LHCN-M2 (cell line): Measurements from ENCODE around the gene SLC12A2. TPM values are rescaled to one million over a fixed set of nuclear protein-coding genes. Genes with fewer than 3 reads are reported as not detected.

Experiments used
- DNase-seq: peaks from one replicate; pipeline ENCODE4 v3.0.0-alpha.2; 2012; ENCODE audit warnings: low read depth
- total RNA-seq: library from RNA; depleted of rRNA; stranded (reverse); fragments of >200 nt; gene quantifications from 2 replicates; pipeline ENCODE4 v1.2.3, GENCODE V29; 2014

SLC12A2 gene
- total RNA-seq, 1 experiment from 2014 or later, result 40.8 TPM

GRCh38 chr5:128169401-128170017 is 85.9 kb downstream of the SLC12A2 start:
- no peak for DNase-seq

- no peak for DNase-seq
Measured at GRCh38 chr5:128172102-128172501, 88.5 kb downstream of the SLC12A2 start.

DNA sequence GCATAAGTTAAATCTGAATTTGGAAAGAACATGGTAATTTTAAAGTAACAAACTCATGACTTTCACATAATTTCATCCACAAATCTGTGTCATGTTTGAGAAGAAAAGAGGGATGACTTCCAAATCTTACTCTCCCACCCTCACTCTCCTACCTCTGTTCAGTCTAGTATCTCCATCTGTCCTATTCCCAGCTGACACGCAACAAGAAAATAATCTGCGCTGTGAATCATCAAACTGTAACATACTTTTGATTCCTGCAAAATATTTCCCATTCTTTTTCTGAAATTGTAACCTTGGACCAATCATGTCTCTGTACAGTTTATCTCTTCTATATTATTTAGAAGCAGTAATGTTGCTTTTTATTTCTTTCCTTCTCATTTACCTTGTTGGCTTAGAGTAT is 91.4 kb downstream of the SLC12A2 start:
- DNase-seq, result peak; percentile 83

DNA sequence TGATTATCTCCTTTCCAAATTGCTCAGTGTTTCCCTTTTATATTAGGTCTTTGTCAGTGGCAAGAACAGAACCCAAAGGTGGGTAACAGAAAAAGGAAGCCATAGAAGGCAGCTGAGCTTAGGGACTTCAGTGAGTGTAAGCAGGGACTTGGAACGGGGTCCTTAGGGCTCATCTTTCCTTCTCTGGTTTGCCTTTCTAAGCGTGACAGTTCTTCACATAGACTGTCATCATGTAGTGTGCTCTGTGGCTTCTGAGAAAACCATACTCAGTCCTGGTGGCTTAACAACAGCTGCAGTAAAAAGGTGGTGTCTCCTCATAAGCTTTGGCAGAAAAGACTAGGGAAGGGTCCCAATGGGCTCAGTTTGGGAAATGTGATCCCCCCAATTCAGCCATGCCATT is 108.8 kb downstream of the SLC12A2 start:
- DNase-seq, result no peak

- DNase-seq, result no peak
Measured at GRCh38 chr5:128193665-128194390, 110.3 kb downstream of the SLC12A2 start.

DNA sequence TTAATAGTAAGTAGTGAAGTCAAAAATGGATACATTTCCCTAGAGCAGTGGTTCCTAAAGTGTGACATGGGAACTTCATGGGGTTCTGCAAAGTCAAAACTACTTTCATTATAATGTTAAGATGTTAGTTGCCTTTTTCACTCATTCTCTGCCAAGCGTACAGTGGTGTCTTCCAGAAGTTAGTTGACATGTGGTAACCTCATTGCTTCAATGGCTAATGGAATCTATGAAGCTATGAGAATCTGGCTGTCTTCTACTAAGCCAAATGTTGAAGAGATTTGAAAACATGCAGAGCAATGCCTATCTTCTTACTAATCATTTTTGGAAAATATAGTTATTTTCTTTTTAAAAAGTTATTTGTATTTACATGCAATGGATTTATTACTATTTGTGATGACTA is 111.8 kb downstream of the SLC12A2 start:
- no peak for DNase-seq

DNA sequence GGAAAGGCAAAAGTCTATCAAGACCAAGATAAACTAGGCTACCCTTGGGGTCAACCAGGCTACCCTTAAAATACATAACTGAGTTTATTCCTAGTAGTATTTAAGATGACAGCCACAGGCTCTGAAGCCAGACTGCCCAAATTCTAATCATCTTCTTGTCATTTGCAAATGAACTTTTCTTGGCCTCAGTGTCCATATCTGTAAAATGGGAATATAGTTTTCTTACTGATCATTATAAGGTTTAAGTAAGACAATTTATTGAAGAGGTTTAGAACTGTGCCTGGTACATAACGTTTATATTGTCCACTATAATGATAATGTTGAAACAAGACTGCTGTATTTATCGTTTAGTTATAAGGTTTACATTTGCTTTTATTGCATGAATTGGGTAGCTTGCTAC is 112.5 kb downstream of the SLC12A2 start:
- no peak for DNase-seq

DNA sequence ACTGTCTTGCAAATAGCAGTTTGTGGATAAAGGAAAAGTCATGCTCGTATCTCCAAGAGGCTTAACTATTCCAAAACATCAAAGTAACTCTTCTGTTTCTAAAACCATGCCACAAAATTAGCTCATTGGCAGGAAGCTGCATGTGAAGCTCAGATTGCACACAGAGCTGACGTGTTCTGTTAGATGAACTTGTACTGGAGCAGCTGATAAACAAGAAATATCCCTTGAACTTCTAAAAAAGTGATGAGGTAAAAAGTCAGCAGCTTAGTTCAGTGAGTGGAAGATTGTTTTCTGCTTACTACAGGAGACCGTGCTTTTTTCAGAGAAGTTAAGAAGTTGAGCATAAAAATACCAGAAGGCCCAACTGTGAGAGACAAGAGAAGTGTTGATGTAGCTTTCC is 113.2 kb downstream of the SLC12A2 start:
- no peak for DNase-seq

DNA sequence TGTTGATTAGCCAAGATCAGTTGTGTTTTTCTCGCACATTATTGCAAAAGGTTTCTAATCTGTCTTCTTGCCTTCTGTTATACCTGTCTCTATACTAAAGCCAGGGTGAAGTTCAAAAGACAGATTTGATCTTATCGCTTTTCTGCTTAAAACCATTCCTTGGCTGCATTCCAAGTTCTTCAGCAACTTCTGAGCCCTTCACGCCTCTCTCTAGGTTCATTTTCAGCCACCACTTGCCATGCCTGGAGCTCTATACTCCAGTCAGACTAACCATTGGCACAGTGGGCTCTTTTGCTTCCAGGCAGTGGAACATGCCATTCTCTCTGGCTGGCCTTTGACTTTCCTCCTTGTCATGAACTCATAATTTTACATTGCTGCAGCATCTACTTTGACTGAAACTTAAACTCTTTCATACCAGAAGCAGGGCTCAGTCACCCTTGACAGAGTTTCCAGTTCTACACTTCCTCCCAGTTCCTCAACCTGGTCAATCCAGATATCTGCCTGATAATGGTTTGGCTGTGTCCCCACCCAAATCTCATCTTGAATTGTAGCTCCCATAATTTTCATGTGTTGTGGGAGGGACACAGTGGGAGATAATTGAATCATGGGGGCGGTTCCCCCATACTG is 114.4 kb downstream of the SLC12A2 start:
- no peak for DNase-seq

DNA sequence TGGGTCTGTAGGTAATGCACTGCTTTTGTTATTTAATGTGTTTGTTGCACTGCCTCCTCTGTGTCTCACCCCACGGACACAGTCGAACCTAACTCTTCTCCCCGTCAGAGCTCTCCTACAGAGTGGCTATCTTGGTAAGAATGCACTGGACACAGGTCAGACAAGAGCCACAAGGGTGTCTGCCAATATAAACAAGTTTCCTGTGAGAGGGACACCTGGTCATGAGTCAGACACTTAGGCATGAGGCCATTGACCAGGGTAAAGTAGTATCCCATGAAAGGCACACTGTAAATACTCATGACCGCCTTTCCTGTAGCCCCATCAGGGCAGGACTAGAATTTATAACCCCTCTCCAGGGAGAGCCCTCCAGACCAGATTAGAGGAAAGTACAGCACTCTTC is 115.5 kb downstream of the SLC12A2 start:
- DNase-seq, result peak; percentile 62

DNA sequence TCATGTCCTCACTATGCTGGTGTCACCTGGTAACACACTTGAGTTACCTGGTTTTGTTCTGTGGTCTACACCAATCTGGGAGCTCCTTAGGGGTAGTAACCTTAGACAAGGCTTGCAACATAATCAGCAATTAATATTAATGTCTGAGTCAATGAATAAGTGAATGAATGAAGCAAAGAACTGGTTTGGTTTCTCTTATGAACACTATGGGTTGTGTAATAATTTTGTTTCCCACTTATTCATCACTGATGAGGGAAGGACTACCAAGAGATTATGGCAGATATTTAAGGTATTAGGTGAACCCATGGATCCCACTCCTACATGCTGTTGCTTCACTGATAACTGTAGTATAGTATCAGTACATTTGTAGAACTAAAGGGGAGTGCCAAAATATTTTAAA is 116.0 kb downstream of the SLC12A2 start:
- no peak for DNase-seq

DNA sequence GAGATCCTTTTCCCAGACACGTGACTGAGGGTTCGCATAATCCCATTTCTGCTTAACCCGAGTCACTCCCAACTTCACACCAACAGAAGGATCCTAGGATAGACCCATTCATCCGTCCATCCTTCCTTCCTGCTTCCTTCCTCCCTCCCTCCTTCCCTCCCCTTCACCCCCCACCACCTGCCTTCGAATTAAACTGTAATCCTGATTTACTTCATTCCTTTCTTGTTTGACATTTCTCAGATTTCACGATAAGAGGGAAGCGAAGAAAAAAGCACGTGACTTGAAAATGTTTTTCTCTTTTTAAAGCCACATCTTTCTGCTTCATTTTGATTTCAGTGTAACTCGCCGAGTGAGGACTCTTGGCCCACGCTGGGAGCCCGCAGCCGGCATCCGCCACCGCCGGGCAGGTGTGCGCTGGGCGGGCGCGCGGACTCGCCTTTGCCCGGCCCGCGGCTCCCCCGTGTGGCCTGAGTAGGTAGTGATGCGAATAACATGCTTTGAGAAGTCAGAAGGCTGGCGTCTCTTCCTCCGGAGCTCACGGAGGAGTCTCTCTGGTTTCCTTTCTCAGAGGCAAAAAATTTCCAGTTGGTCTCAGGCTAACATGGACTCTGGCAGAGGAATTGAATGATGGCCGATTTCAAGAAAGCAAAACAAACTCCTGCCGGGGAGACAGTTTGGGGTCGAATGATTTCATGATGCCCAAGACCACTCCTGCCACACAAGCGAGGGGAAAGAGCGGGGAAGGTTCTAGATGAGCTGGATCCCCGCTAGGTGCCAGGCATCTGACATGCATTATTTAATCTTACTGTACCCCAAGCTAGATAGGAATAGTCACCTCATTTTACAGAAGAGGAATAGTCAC is 117.7 kb downstream of the SLC12A2 start:
- peak; percentile 61 for DNase-seq

- DNase-seq, result no peak
Measured at GRCh38 chr5:128202320-128202719, 118.8 kb downstream of the SLC12A2 start.

DNA sequence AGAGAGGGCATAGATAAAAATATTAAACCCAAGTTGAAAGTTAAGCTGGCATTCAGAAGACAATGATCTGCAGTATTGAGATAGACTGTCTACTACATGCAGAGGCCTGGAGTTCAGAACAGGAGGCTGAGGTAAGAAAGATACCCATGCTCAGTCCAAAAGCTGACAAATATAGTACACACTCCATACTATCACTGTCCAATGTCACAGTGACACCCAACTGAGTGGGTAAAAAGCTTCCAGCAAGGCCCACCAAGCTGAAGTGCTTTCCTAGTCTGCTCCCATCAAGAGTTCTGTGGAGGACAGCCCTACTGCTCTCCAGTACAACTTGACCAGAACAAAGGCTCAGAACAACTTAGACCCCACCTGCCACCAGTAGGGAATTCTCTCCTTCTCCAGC is 124.9 kb downstream of the SLC12A2 start:
- DNase-seq, result no peak

DNA sequence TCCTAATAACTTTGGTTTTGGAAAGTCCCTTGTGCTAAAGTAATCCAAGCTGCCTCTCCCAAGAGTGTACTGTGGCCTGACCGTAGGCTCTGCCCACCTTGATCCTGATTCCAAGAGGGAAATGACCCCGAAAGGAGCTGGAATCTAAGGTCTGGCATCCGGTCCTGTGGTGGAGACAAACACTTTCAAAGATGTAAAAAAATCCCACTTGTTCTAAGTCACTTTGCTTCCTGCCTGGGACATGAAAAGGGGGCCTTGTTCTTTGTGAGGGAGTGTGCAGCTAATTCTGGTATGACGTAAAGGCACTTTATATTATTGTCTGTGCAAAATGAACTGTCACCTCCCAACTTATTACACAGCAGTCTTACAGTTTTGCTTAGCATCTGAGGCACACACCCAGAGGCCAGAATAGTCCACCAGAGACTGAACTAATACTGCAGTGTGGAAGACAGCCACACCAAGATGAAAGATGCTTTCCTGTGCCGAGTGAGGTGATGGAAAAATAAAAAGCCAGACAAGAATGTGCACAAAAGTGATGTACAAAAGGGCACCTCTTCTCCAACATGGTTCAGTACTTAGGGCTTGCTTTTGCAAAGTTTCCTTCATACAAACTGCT is 128.7 kb downstream of the SLC12A2 start:
- DNase-seq, result no peak

DNA sequence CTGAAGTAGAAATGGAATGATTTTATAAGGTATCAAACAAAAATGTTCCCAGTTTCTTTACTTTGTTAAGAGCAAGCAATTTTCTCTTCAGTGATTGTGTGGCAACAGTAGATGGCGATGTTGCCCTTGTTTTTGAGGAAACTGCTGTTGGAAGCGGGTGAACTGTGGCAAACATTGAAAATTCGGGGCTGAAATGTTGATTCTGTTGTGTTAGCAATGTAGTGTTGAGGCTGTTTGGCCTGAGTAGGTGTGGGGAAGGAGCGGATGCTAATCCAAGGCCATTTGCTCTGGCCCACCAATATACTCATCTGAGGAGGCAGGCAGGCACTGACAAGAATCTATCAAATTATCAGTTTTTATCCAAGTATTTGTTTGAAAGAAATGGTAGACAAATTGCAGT is 129.8 kb downstream of the SLC12A2 start:
- DNase-seq, result peak; percentile 68

DNA sequence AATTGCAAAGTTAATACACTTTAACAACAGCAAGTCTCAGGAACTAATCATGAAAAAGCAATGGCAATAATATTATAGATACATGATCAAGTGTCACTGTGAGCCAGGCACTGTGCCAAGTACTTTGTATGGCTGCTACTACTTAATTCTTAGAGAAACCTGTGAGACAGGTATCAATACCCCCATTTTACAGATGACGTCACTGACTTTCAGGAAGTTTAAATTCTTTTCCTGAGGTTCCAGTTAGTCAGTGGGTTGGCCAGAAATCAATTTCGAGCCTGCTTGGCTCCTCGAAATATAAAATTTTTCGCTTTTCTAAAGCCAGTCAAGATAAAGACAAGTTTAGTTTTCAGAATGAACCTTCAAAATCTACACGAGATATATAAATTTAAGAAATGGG is 130.3 kb downstream of the SLC12A2 start:
- DNase-seq, result no peak

GRCh38 chr5:128216285-128216684 is 132.7 kb downstream of the SLC12A2 start:
- no peak for DNase-seq

DNA sequence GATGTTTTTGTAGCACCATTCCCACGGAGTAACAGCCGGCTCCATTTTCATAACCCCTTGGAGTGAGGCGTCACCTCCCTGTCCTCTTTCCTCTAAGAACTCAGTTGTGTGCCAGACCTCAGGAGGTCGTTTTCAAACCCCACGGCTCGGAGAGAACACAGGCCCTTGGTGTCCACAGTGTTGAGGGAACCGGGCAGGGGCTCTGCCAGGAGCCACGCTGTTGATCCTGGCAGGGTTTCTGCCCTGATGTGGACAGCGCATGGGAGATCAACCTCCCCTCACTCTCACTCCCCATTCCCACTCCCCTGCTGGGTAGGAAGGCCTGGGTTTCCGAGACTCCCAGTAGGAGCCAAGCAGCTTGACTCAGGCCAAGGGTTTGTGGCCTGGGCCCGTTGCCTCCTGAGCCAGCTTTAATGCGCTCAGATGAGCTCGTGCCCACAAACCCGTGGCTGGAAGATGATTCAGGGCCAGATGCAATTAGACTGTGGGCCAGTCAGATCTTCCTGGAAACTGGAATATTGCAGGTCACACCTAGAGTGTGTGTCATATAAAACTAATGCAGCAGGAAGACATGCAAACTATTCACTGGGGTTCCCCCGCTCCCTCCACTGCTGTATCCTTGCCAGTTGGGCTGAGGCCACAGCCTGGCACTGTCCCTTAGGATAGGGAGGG is 133.4 kb downstream of the SLC12A2 start:
- DNase-seq, result peak; percentile 94

DNA sequence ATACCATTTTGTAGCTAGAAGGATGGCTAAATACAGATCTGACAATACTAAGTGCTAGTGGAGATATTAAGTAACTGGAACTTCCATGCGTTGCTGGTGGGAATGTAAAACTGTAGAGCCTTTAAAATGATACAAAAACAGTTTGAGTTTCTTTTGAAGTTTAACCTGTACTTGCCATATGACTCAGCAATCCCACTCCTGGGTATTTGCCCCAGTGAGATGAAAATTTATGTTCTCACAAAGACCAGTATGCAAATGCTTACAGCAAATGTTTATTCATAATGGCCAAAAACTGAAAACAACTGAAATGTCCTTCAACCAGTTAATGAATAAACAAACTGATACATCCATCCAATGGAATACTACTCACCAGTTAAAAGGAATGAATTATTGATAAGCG is 137.3 kb downstream of the SLC12A2 start:
- DNase-seq, result no peak

GRCh38 chr5:128224336-128224735 is 140.8 kb downstream of the SLC12A2 start:
- no peak for DNase-seq
